ENCODE results near the gene CYB5R4. TPM values are rescaled to one million over a fixed set of nuclear protein-coding genes. Genes with fewer than 3 reads are reported as not detected.

CYB5R4 gene
- total and polyA plus RNA-seq, 2 of the 8 experiments (the other 6 are each of a cell fraction or from before 2014, with no cell fraction given) = 2.8 to 14.6 TPM

GRCh38 chr6:84016029-84016428, 156.5 kb downstream of the CYB5R4 start (continued):
- TF ChIP-seq CHD7 (IDR thresholded peaks at IDR 0.05; ENCODE audit: insufficient replicate concordance, low read length) (no peak), POU5F1 (IDR thresholded peaks at IDR 0.05; ENCODE audit: low read depth, low read length) (no peak), BRCA1 (IDR thresholded peaks at IDR 0.05; ENCODE audit: low read depth, low read length) (no peak), ASH2L (IDR thresholded peaks at IDR 0.05; ENCODE audit: low read length) (no peak)
